PC-3 (cell line): ENCODE measurements around the gene RTKN2. TPM values are rescaled to one million over a fixed set of nuclear protein-coding genes. Genes with fewer than 3 reads are reported as not detected.

Experiments
- ATAC-seq: fragments of 200-7000 bp; cut with Tn5 transposase; 2 replicates; pipeline ENCODE4 v1.9.1; 2020; ENCODE audit warnings: mild to moderate bottlenecking, moderate library complexity
- BruUV-seq: library from RNA; stranded (reverse); fragments of 400-500 nt; replicated peaks from 2 replicates; lab custom pipeline; 2021; lab: Mats Ljungman, UMichigan
- CTCF ChIA-PET: fragments of 300-600 bp; sonication (Branson Sonifier 250); formaldehyde crosslinking; loops from one replicate; lab custom pipeline; 2022; ENCODE audit warnings: antibody characterized with exemption; lab: Charles Lee
- POLR2A ChIA-PET: fragments of 300-600 bp; sonication (Branson Sonifier 250); formaldehyde crosslinking; loops from one replicate; lab custom pipeline; 2022; ENCODE audit warnings: antibody characterized with exemption; ENCODE audit not compliant: unreplicated experiment; lab: Charles Lee
- DNase-seq: peaks from one replicate; pipeline ENCODE4 v3.0.0-alpha.2; 2015
- H2AFZ ChIP-seq: fragments of 300-600 bp; sonication (generic); 2 replicates; pipeline ENCODE4 v1.6.0; 2016; ENCODE audit warnings: antibody characterized with exemption, low read length
- H3F3A ChIP-seq: fragments of 300-600 bp; sonication (generic); one replicate; pipeline ENCODE4 v1.6.0; 2017; ENCODE audit warnings: antibody characterized with exemption, low read length, control low read depth, mild to moderate bottlenecking; ENCODE audit not compliant: unreplicated experiment
- H3K27ac ChIP-seq: fragments of 300-600 bp; sonication (generic); 2 replicates; pipeline ENCODE4 v1.5.1; 2016; ENCODE audit warnings: mild to moderate bottlenecking, low read length
- H3K27me3 ChIP-seq: fragments of 300-600 bp; sonication (generic); 2 replicates; pipeline ENCODE4 v1.6.1; 2016; ENCODE audit warnings: low read length, mixed read lengths
- H3K36me3 ChIP-seq: fragments of 300-600 bp; sonication (generic); 2 replicates; pipeline ENCODE4 v1.6.1; 2016; ENCODE audit warnings: low read depth, mixed run types, low read length, mixed read lengths
- H3K4me1 ChIP-seq: fragments of 300-600 bp; sonication (generic); 2 replicates; pipeline ENCODE4 v1.5.1; 2016; ENCODE audit warnings: low read length; ENCODE audit not compliant: insufficient read depth
- H3K4me2 ChIP-seq: fragments of 300-600 bp; sonication (generic); 2 replicates; pipeline ENCODE4 v1.6.0; 2016; ENCODE audit warnings: low read length
- H3K4me3 ChIP-seq: fragments of 300-600 bp; sonication (generic); 2 replicates; pipeline ENCODE4 v1.5.1; 2016; ENCODE audit warnings: mild to moderate bottlenecking, low read length, mixed read lengths
- H3K79me2 ChIP-seq: fragments of 300-600 bp; sonication (generic); 2 replicates; pipeline ENCODE4 v1.6.1; 2017; ENCODE audit warnings: low read length, mixed read lengths
- H3K9ac ChIP-seq: fragments of 300-600 bp; sonication (generic); 2 replicates; pipeline ENCODE4 v1.6.0; 2016; ENCODE audit warnings: mild to moderate bottlenecking, low read length
- H3K9me2 ChIP-seq: fragments of 300-600 bp; sonication (generic); replicated peaks from 2 replicates; pipeline ENCODE4 v1.6.1; 2016; ENCODE audit warnings: mixed run types, low read length, mixed read lengths
- H3K9me3 ChIP-seq: fragments of 300-600 bp; sonication (generic); 2 replicates; pipeline ENCODE4 v1.6.1; 2016; ENCODE audit warnings: low read length, mixed read lengths
- H4K20me1 ChIP-seq: fragments of 300-600 bp; sonication (generic); 2 replicates; pipeline ENCODE4 v1.6.1; 2016; ENCODE audit warnings: low read length, mixed read lengths
- CTCF ChIP-seq: fragments of 300-600 bp; sonication (generic); conservative IDR thresholded peaks from 2 replicates; pipeline ENCODE4 v1.5.1; 2017; ENCODE audit warnings: antibody characterized with exemption, low read depth, mild to moderate bottlenecking, low read length
- EZH2 ChIP-seq: fragments of 300-600 bp; sonication (generic); IDR thresholded peaks from one replicate; pipeline ENCODE4 v1.6.1; 2017; ENCODE audit warnings: antibody characterized with exemption, mild to moderate bottlenecking, low read length; ENCODE audit not compliant: unreplicated experiment
- EZH2phosphoT487 ChIP-seq: fragments of 300-600 bp; sonication (generic); IDR thresholded peaks from 2 replicates; pipeline ENCODE4 v1.6.1; 2018; ENCODE audit warnings: mild to moderate bottlenecking, antibody characterized with exemption, low read length, borderline replicate concordance
- intact Hi-C: fragments of 100-400 bp; cut with micrococcal nuclease; formaldehyde crosslinking; loops from 2 replicates; pipeline ENCODE4 v1.9.0; 2023
- total RNA-seq: library from RNA; depleted of rRNA; stranded (reverse); fragments of >200 nt; gene quantifications from 2 replicates; pipeline ENCODE4 v1.2.3, GENCODE V29; 2014

Gene RTKN2
- total RNA-seq, 1 experiment from 2014 or later: 26.6 TPM

GRCh38 chr10:62148155-62148554, 120.5 kb downstream of the RTKN2 start:
- POLR2A ChIA-PET: no interaction called here
- no peaks in the 10 kb centered on the region for H3K79me2 ChIP-seq
- intact Hi-C loops: no loop called here
- H3K36me3 ChIP-seq: no peaks in the 10 kb centered on the region
- DNase-seq: no peak
- no peak overlapping the region for H2AFZ ChIP-seq
- no TSS peak for BruUV-seq
- no peak overlapping the region for H3K27ac ChIP-seq
- no peak overlapping the region for H3K4me3 ChIP-seq
- H3K4me1 ChIP-seq: peaks cover 12% of the 10 kb centered on the region
- no peaks in the 10 kb centered on the region for H3K27me3 ChIP-seq
- H4K20me1 ChIP-seq: no peaks in the 10 kb centered on the region
- CTCF ChIA-PET: no interaction called here
- no peak overlapping the region for H3K4me2 ChIP-seq
- H3K9me2 ChIP-seq: no peaks in the 10 kb centered on the region
- peaks cover 5% of the 10 kb centered on the region for H3F3A ChIP-seq
- no peak overlapping the region for H3K9ac ChIP-seq
- no peak for ATAC-seq
- TF ChIP-seq CTCF (no peak), EZH2phosphoT487 (no peak), EZH2 (no peak)
- H3K9me3 ChIP-seq: no peaks in the 10 kb centered on the region

- H3K27ac ChIP-seq: no peak overlapping the region
- intact Hi-C loops: no loop called here
- POLR2A ChIA-PET: no interaction called here
- no peaks in the 10 kb centered on the region for H3K36me3 ChIP-seq
- no peaks in the 10 kb centered on the region for H3K27me3 ChIP-seq
- H3K4me2 ChIP-seq: no peak overlapping the region
- peaks cover 4% of the 10 kb centered on the region for H3K4me1 ChIP-seq
- H2AFZ ChIP-seq: no peak overlapping the region
- no peak for DNase-seq
- H4K20me1 ChIP-seq: no peaks in the 10 kb centered on the region
- TF ChIP-seq CTCF (peak; percentile 20; the same call in 1 of the 2 replicates), EZH2phosphoT487 (no peak), EZH2 (no peak)
- H3K9me3 ChIP-seq: no peaks in the 10 kb centered on the region
- H3K4me3 ChIP-seq: no peak overlapping the region
- ATAC-seq: peak; percentile 18; the same call in 1 of the 2 replicates
- H3K9ac ChIP-seq: no peak overlapping the region
- CTCF ChIA-PET: interaction anchor here (0.7 kb wide), 1 partner anchor 478 kb away, joined by 5 read pairs; no protein-coding TSS in a partner anchor
- no TSS peak for BruUV-seq
- no peaks in the 10 kb centered on the region for H3K79me2 ChIP-seq
- no peaks in the 10 kb centered on the region for H3K9me2 ChIP-seq
- H3F3A ChIP-seq: no peaks in the 10 kb centered on the region
Observed at GRCh38 chr10:62147425-62147824, 121.2 kb downstream of the RTKN2 start.

- Histone ChIP-seq H3K9ac (no peak overlapping the region), H3K27ac (peak overlapping the region; percentile 76), H3K4me2 (peak overlapping the region; percentile 1; the same call in 1 of the 2 replicates), H3K4me1 (peaks cover 25% of the 10 kb centered on the region), H3K79me2 (no peaks in the 10 kb centered on the region), H3K9me3 (no peaks in the 10 kb centered on the region), H3K27me3 (no peaks in the 10 kb centered on the region), H4K20me1 (no peaks in the 10 kb centered on the region), H3K36me3 (peaks cover 3% of the 10 kb centered on the region; the same call in 1 of the 2 replicates), H3K4me3 (no peak overlapping the region), H3K9me2 (no peaks in the 10 kb centered on the region), H3F3A (peaks cover 16% of the 10 kb centered on the region), H2AFZ (no peak overlapping the region)
- TF ChIP-seq CTCF (no peak), EZH2phosphoT487 (no peak), EZH2 (no peak)
- intact Hi-C loops: loop anchor here (1.0 to 5.0 kb wide), 9 partner anchors 25 to 235 kb away; partner anchors contain the start of gene ARID5B
- ChIA-PET CTCF (no interaction called here), POLR2A (interaction anchor here (0.6 kb wide), 1 partner anchor 227 kb away, joined by 3 read pairs; no protein-coding TSS in a partner anchor)
- ATAC-seq (peak; percentile 85), DNase-seq (peak; percentile 100)
- no TSS peak for BruUV-seq
Observed at GRCh38 chr10:62136931-62137330, 131.7 kb downstream of the RTKN2 start.
